Stimulated activated CD4-positive, alpha-beta T cell treated with anti-CD3 and anti-CD28 coated beads, Interleukin-4, amount 100 ng/mL, for 24 hours (primary cell): Measurements from ENCODE around the gene ZNF619.
A peak's percentile ranks its signal among the peaks of the same experiment; 100 is the strongest.

Experiments
- DNase-seq: peaks from one replicate; pipeline ENCODE4 v3.0.0-alpha.2; 2020

The ZNF619 gene

GRCh38 chr3:40468018-40468417 lies 8.9 kb upstream of the ZNF619 start:
- DNase-seq = no peak

GRCh38 chr3:40470701-40471100 lies 6.2 kb upstream of the ZNF619 start:
- no peak for DNase-seq

GRCh38 chr3:40477666-40478065 lies 744 bp downstream of the ZNF619 start:
- DNase-seq = no peak

- DNase-seq = no peak
Observed at GRCh38 chr3:40487172-40487571, 10.2 kb downstream of the ZNF619 start.

GRCh38 chr3:40490916-40491315 lies 14.0 kb downstream of the ZNF619 start:
- no peak for DNase-seq

- no peak for DNase-seq
Observed at GRCh38 chr3:40494698-40495097, 17.8 kb downstream of the ZNF619 start.

GRCh38 chr3:40497288-40497687 lies 20.4 kb downstream of the ZNF619 start:
- DNase-seq = no peak

GRCh38 chr3:40499952-40500351 lies 23.0 kb downstream of the ZNF619 start:
- DNase-seq = no peak

GRCh38 chr3:40502034-40502433 lies 25.1 kb downstream of the ZNF619 start:
- DNase-seq = no peak

- peak; percentile 4 for DNase-seq
Observed at GRCh38 chr3:40504636-40505430, 27.9 kb downstream of the ZNF619 start.

- peak; percentile 54 for DNase-seq
Observed at GRCh38 chr3:40505599-40506462, 28.9 kb downstream of the ZNF619 start, which contains the start of gene ZNF620. Gene ZNF620 (plus strand): TSS chr3:40506039. CDS start chr3:40506353, 314 bp downstream.

- DNase-seq = no peak
Observed at GRCh38 chr3:40511031-40511718, 34.3 kb downstream of the ZNF619 start.

- no peak for DNase-seq
Observed at GRCh38 chr3:40516201-40516600, 39.3 kb downstream of the ZNF619 start.

- DNase-seq = no peak
Observed at GRCh38 chr3:40518067-40518466, 41.1 kb downstream of the ZNF619 start.

- no peak for DNase-seq
Observed at GRCh38 chr3:40518848-40519247, 41.9 kb downstream of the ZNF619 start.

GRCh38 chr3:40521254-40521653 lies 44.3 kb downstream of the ZNF619 start:
- no peak for DNase-seq

GRCh38 chr3:40523781-40524180 lies 46.9 kb downstream of the ZNF619 start:
- no peak for DNase-seq

GRCh38 chr3:40524222-40524567 lies 47.3 kb downstream of the ZNF619 start:
- DNase-seq = no peak

GRCh38 chr3:40524568-40525285 lies 47.8 kb downstream of the ZNF619 start, which contains the start of gene ZNF621:
Gene ZNF621 (plus strand): TSS chr3:40524960. CDS start chr3:40525841, 881 bp downstream.
- peak; percentile 83 for DNase-seq

GRCh38 chr3:40528426-40528825 lies 51.5 kb downstream of the ZNF619 start:
- DNase-seq = no peak

GRCh38 chr3:40532252-40532651 lies 55.3 kb downstream of the ZNF619 start:
- DNase-seq = no peak

GRCh38 chr3:40534283-40534682 lies 57.4 kb downstream of the ZNF619 start:
- no peak for DNase-seq
